HUES48 (cell line): Measurements from ENCODE around the gene SH3RF3.

Source experiments
- H3K27ac ChIP-seq: one replicate; pipeline ENCODE4 v1.7.0; 2013; ENCODE audit warnings: low read depth, low read length, inconsistent platforms
- H3K27me3 ChIP-seq: 2 replicates; pipeline ENCODE4 v1.6.1; 2013; ENCODE audit warnings: mild to moderate bottlenecking, low read length; ENCODE audit not compliant: control insufficient read depth, insufficient read depth
- H3K36me3 ChIP-seq: 2 replicates; pipeline ENCODE4 v1.6.1; 2013; ENCODE audit warnings: low read length; ENCODE audit not compliant: control insufficient read depth, insufficient read depth
- H3K4me1 ChIP-seq: 2 replicates; pipeline ENCODE4 v1.6.1; 2013; ENCODE audit warnings: mild to moderate bottlenecking, low read length; ENCODE audit not compliant: control insufficient read depth, insufficient read depth
- H3K4me3 ChIP-seq: 2 replicates; pipeline ENCODE4 v1.5.1; 2013; ENCODE audit warnings: mild to moderate bottlenecking, low read depth, low read length
- H3K9ac ChIP-seq: 2 replicates; pipeline ENCODE4 v1.6.1; 2013; ENCODE audit warnings: mild to moderate bottlenecking, low read depth, low read length, moderate library complexity
- H3K9me3 ChIP-seq: 2 replicates; pipeline ENCODE4 v1.6.1; 2013; ENCODE audit warnings: low read length; ENCODE audit not compliant: control insufficient read depth, insufficient read depth

Gene SH3RF3

DNA sequence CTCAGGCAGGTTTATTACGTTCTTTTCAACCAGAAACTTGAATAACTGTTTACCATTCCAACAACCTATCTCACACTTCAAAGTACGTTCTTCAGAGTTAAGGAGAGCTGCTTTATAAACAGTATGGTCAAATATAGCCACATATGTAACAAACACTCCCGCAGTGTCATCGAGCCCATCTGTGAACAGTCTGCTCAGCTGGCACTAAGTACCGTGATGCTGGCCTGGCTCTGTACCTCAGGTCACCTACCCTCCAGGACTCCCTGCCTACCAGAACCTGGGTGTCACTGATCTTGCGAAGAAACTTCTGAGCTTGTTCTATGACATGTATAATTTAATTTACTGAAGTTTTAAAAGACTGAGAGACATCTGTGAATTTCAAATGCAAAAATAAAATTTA is 413.4 kb downstream of the SH3RF3 start:
- Histone ChIP-seq H3K36me3 (peaks cover 13% of the 10 kb centered on the region), H3K9me3 (no peaks in the 10 kb centered on the region), H3K27me3 (no peaks in the 10 kb centered on the region), H3K27ac (no peak overlapping the region), H3K4me1 (no peaks in the 10 kb centered on the region), H3K9ac (no peak overlapping the region), H3K4me3 (no peak overlapping the region)

DNA sequence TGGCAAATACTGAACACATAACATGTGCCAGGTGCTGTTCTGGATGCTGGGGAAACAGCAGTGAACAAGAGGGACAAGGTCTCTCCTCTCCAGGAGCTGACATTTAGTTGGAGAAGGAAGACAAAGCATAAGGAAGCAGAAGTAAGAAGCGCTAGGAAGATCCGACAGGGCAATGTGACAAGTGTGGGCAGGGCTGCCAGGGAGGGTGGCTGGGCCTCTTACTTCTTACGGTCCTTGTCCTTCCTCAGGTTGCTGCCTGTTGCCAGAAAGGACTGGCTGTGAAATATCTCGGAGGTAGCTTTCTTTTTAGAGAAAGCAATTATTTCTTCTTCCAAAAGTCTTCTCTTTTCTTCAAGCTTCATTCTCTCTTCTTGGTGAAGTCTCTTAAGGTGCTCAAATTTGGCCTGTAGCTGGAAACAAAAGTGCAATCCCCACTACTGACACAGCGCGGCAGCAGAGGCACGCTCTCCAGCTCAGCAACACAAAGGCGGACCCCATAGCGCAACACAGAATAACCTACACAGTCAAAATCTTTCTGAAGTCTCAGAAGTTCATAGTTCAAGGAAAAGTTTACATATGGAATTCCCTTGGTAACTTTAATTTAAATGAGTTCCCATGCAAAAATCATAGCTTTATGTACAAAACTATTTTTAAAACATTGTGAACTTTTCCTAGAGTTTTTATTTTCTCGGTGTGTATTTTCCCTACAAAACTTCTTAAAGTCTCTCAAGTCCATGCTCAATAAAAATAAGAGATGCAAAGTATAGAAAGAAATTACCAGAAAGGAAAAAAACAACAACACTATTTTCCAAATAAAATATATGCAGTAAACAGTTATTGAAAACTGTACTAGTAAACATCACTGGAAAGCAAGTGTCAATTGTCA is 417.1 kb downstream of the SH3RF3 start:
- H3K36me3 ChIP-seq, result peaks cover 13% of the 10 kb centered on the region
- no peaks in the 10 kb centered on the region for H3K4me1 ChIP-seq
- H3K4me3 ChIP-seq, result no peak overlapping the region
- H3K9me3 ChIP-seq, result no peaks in the 10 kb centered on the region
- no peak overlapping the region for H3K9ac ChIP-seq
- H3K27me3 ChIP-seq, result no peaks in the 10 kb centered on the region
- H3K27ac ChIP-seq, result no peak overlapping the region

DNA sequence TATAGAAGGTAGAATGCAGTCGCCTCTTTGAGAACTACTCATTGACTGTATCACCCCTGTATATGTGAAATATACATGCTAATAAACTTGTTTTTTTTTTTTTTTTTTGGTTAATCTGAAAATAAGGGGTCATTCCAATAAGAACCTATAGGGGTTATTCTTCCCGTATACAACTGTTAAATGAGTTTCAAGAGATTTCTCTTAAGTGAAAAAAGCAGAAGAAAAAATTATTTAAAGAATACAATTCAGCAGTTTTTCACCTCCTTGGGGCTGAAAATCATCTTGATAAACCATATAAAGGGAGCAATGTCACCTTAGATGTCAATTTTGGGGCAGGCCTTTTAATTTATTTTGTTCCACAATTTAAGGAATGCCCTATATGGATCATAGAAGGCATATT is 418.3 kb downstream of the SH3RF3 start:
- no peak overlapping the region for H3K4me3 ChIP-seq
- no peaks in the 10 kb centered on the region for H3K27me3 ChIP-seq
- no peaks in the 10 kb centered on the region for H3K9me3 ChIP-seq
- H3K27ac ChIP-seq, result peak overlapping the region; percentile 27
- peaks cover 16% of the 10 kb centered on the region for H3K36me3 ChIP-seq
- H3K4me1 ChIP-seq, result no peaks in the 10 kb centered on the region
- no peak overlapping the region for H3K9ac ChIP-seq

DNA sequence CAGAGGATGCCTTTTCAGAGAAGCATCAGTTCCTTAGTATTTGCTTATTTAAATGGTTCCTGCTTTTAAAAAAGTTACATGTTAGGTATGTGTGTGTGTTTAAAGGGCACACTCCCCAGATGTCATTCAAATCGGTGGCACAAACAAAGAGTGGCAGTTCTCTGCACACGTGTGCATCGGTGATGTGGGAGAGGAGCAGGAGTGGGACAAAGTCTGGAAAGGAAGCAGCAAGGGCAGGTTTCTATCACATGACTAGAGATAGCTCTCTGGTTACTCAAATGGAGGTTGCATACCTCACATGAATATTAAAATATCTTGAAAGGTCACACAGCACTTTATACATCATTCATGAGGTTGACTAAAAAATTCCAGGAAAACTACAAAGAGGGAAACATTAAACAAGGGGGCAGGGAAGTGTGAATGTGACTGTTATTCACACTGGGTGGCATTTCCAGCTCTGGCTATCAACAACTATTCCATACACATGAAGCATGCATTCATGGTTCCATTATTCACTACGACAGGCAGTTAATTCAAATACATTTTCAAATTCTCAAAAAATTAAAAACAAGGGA is 420.1 kb downstream of the SH3RF3 start:
- H3K4me3 ChIP-seq, result no peak overlapping the region
- H3K4me1 ChIP-seq, result no peaks in the 10 kb centered on the region
- peaks cover 26% of the 10 kb centered on the region for H3K36me3 ChIP-seq
- no peaks in the 10 kb centered on the region for H3K9me3 ChIP-seq
- H3K27ac ChIP-seq, result no peak overlapping the region
- no peak overlapping the region for H3K9ac ChIP-seq
- no peaks in the 10 kb centered on the region for H3K27me3 ChIP-seq
